Measurements from ENCODE around the gene CCR6.

DNA sequence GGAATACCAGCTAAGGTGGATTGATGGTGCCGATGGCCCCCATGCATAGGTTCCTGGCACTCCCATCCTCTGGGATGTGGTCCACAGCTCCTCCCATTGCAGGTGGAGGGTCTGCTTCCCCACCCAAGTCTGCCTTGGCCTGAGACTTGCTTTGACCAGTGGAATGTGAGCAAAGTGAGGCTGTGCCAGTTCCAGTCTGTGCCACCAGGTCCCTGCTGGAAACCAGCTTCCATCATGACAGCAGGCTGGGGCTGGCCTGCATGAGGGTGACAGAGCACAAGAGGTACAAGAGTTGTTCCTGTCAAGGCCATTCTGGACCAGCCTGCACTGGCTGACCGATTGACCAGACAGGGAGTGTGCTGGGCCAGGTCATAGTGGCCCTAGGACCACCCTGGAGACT is 27.0 kb upstream of the CCR6 start:
- TF ChIP-seq EZH2 (IDR thresholded peaks at IDR 0.05; ENCODE audit: insufficient read depth, poor library complexity, severe bottlenecking): no peak
- no peak for TF ChIP-seq EZH2phosphoT487 (IDR thresholded peaks at IDR 0.05; ENCODE audit: insufficient read depth, low read depth)

All from GM23248 (cell line).